ENCODE measurements around the gene MRPS27.
"Not testable (repeated sequence)": the region's sequence is repeated elsewhere in the genome, so short reads cannot be mapped to it uniquely, and the experiment has no call there.

MRPS27 gene

GRCh38 chr5:72203251-72203845 lies 116.7 kb downstream of the MRPS27 start:
- no peak for DNase-seq

GRCh38 chr5:72202331-72202825 lies 117.7 kb downstream of the MRPS27 start:
- DNase-seq = no peak

- no peak for DNase-seq
These were observed 120.4 kb downstream of the MRPS27 start for GRCh38 chr5:72199681-72200080.

GRCh38 chr5:72197393-72197792 lies 122.6 kb downstream of the MRPS27 start:
- DNase-seq = no peak

DNA sequence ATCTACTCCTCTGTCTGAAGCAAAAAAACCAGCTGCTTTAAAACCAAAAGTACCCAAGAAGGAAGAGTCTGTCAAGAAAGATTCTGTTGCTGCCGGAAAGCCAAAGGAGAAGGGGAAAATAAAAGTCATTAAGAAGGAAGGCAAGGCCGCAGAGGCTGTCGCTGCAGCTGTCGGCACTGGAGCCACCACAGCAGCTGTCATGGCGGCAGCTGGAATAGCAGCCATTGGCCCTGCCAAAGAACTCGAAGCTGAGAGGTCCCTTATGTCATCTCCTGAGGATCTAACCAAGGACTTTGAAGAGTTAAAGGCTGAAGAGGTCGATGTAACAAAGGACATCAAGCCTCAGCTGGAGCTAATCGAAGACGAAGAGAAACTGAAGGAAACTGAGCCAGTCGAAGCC lies 124.5 kb downstream of the MRPS27 start:
- DNase-seq = no peak

- no peak for DNase-seq
These were observed 125.2 kb downstream of the MRPS27 start for GRCh38 chr5:72194846-72195245.

- DNase-seq = no peak
These were observed 128.6 kb downstream of the MRPS27 start for GRCh38 chr5:72191404-72191803.

GRCh38 chr5:72189146-72189545 lies 130.9 kb downstream of the MRPS27 start:
- DNase-seq = no peak

DNA sequence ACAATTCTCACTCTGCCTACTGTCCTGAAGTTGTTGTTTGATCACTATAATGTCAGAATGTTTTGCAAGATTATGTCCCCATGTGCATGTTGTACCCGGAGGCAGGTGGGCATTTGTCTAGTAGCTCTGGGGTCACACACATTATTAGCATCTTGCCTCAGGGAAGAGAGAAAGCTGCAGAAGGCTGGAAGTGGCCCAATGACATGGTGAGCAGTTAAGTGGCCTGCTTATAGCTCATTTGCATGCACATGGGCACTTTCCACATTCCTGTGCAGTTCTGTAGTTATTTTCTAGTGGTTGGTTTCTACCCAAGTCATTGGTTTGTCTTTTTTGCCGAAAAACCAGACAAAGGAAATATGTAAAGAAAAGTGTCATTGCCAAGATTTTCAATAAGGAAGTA lies 131.9 kb downstream of the MRPS27 start:
- no peak for DNase-seq

DNA sequence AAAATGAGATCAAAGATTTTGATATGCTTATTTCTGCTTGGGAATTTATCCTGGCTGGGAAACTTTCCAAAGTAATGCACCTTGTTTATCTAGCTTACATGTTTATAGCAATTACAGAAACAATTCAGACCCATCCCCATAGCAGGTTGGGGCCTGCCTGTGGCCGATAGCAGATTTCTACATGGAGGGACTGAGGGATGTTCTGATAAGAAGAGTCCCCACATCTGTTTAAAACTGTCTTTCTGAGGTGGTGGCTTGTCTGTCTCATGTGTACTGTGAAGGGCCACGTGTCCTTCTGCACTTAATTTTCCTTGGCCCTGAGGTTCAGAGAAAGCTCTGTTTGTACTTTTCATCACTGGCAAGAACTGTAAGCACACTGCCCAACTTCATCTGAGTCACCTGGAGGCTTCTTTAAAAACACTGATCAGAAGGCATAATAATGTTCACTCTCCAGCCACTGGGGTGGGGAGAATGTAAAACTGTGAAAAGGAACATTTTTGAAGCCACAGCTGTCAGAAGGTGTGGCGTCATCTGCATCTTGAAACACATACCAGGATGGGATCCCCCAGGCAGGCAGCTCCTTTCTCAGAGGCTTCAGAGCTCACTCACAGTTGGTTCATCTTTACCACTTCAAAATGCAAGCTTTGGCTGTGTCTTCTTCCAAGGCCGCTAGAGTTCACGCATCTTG lies 132.5 kb downstream of the MRPS27 start:
- no peak for DNase-seq

GRCh38 chr5:72185496-72186329 lies 134.3 kb downstream of the MRPS27 start:
- no peak for DNase-seq

- no peak for DNase-seq
These were observed 135.6 kb downstream of the MRPS27 start for GRCh38 chr5:72184408-72184807.

DNA sequence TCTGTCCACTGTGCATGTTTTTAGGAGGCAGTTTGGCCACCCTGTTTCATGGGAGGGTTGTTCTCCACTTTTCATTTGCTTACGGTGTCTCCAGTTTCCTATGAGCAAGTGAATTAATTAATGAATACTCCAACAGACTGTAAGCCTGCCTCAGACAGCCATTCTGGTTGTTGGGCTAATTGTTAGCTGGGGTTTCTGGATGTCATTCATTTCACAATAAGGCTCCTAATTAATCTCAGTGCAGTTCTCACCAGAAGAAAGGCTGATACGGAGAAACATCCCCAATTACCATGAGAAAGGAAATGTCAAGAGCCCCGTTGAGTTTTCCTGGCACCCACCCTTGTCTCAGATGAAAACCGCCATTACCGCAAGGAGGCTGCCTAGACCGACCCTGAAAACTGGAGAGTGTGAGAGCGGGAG lies 136.9 kb downstream of the MRPS27 start:
- no peak for DNase-seq

DNA sequence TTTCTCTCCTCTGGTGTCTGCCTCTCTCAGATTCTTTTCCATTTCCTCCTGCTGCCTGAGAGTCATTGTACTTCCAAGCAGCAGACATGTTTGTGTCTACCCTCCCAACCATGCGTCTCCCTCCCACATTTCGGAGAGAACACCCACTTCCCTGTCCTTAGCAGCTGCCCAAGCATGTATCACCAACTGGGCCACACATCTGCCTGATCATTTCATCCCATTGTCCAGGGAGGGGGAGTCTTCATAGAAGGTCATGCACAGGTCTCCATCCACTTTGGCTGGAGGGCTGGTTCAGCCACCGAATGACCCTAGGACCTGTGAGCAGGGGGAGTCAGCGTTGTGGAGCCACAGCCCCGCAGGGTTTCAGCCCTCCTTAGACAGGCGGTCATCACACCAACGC lies 137.4 kb downstream of the MRPS27 start:
- no peak for DNase-seq

GRCh38 chr5:72180925-72181324 lies 139.1 kb downstream of the MRPS27 start:
- DNase-seq = no peak

GRCh38 chr5:72179816-72180440 lies 140.1 kb downstream of the MRPS27 start:
- DNase-seq = no peak

DNA sequence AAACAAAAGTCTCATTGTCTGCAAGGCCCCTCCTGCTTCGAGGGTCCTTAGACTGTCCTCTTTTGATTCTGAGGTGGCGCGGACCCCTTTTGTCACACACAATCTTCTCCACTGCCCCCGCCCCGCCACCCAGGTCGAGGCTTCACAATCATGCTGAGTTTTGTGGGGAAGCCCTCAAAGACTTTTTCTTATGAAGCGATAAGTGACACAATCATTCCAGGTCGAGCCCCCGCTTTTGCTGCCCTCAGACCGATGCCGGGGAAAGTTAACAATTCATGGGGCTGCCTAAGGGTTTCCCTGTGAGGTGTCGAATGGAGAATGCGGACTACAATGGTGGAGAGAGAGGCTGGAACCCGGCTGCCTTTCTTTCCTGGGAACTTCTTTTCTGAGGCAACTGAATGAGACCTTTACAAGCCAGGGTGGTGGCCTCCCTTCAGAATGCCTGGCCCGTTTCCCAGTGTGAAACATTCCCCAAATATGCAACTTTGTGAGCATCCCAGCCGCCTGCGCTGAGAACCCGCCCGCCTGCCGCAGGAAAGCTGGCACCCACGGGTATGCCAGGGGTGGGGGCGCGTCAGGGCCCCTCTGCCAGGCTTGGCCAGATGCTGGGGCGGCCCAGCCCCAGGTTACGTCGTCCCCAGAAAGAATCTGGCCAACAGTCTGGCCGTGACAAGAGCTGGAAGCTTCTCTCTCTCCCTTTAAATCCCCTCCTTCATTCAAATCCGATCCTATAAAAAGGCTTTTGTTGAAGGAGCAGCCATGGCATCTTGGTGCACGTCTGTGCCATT lies 140.8 kb downstream of the MRPS27 start:
- no peak for DNase-seq

- DNase-seq = no peak
These were observed 142.5 kb downstream of the MRPS27 start for GRCh38 chr5:72177538-72177937.

DNA sequence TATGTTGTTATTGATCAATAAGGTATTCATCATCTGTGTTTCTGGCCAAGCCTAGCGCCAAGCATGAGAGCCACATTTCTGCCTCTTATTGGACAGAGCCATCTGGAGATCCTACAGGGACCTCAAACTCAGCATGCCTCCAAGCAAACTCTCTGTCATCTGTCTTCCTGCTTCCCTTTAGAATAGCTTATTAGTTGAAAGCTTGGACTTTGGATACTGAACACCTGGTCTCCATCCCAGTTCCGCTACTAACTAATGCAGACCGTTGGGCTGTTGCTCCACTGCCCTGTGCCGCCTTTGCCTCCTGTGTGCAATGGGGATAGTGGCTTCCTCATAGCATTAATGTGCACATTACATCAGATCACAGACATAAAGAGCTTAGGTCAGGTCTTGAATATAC lies 147.3 kb downstream of the MRPS27 start:
- DNase-seq = no peak

DNA sequence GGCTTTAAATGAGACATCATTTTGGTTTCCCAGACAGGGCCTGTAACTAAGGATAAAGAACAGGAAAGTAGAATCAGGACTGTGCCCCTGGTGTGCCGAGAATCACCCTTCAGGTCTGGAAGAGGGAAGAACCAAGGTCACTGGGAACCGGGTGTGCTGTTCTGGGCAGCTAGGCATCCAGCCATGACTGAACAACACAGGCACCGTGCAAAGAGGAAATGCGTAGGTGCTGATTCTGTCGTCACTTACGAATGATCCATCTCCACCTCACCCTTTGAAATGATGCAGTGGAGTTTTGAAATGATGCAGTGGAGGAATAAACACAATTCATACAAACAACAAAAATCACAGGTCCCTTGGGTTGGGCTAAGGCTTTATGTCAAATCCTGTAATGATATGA lies 148.4 kb downstream of the MRPS27 start:
- no peak for DNase-seq

GRCh38 chr5:72171181-72171580 lies 148.9 kb downstream of the MRPS27 start:
- not testable (repeated sequence) for DNase-seq

- no peak for DNase-seq
These were observed 149.9 kb downstream of the MRPS27 start for GRCh38 chr5:72170101-72170500.
